ENCODE results near the gene ATP10B. TPM values are rescaled to one million over a fixed set of nuclear protein-coding genes. Genes with fewer than 3 reads are reported as not detected.
"Not testable (repeated sequence)": the region's sequence is repeated elsewhere in the genome, so short reads cannot be mapped to it uniquely, and the experiment has no call there.

The ATP10B gene
- polyA plus RNA-seq, 2 donors = 5.0 to 6.6 TPM

GRCh38 chr5:160835376-160835775, 16.6 kb downstream of the ATP10B start:
- Histone ChIP-seq H3K4me1 (ENCODE audit: control insufficient read depth in 2 of 2, insufficient read depth in 2 of 2, low read length in 1 of 2) (no peaks in the 10 kb centered on the region), H3K9me3 (ENCODE audit: control insufficient read depth in 2 of 2, insufficient read depth in 1 of 2, low read depth in 1 of 2, low read length in 1 of 2) (no peaks in the 10 kb centered on the region), H3K36me3 (ENCODE audit: control insufficient read depth in 2 of 2, insufficient read depth in 2 of 2, low read length in 1 of 2) (no peaks in the 10 kb centered on the region), H3K27ac (ENCODE audit: low read depth in 2 of 2, low read length in 1 of 2) (no peak overlapping the region), H3K4me3 (ENCODE audit: low read depth in 1 of 2, low read length in 2 of 2) (no peak overlapping the region), H3K27me3 (ENCODE audit: control insufficient read depth in 1 of 2, insufficient read depth in 2 of 2, low read length in 2 of 2) (no peaks in the 10 kb centered on the region)

GRCh38 chr5:160833806-160834205, 18.2 kb downstream of the ATP10B start:
- WGBS, 2 donors = 89 to 100% methylated on average over 2 of the region's 2 CpGs
- no peaks in the 10 kb centered on the region for H3K4me1 ChIP-seq (ENCODE audit: control insufficient read depth in 2 of 2, insufficient read depth in 2 of 2, low read length in 1 of 2)
- H3K27ac ChIP-seq (ENCODE audit: low read depth in 2 of 2, low read length in 1 of 2) = no peak overlapping the region
- H3K27me3 ChIP-seq (ENCODE audit: control insufficient read depth in 1 of 2, insufficient read depth in 2 of 2, low read length in 2 of 2) = no peaks in the 10 kb centered on the region
- H3K4me3 ChIP-seq (ENCODE audit: low read depth in 1 of 2, low read length in 2 of 2) = no peak overlapping the region
- no peaks in the 10 kb centered on the region for H3K36me3 ChIP-seq (ENCODE audit: control insufficient read depth in 2 of 2, insufficient read depth in 2 of 2, low read length in 1 of 2)
- no peaks in the 10 kb centered on the region for H3K9me3 ChIP-seq (ENCODE audit: control insufficient read depth in 2 of 2, insufficient read depth in 1 of 2, low read depth in 1 of 2, low read length in 1 of 2)

GRCh38 chr5:160831801-160832200, 20.2 kb downstream of the ATP10B start:
- Histone ChIP-seq H3K4me3 (ENCODE audit: low read depth in 1 of 2, low read length in 2 of 2) (no peak overlapping the region), H3K9me3 (ENCODE audit: control insufficient read depth in 2 of 2, insufficient read depth in 1 of 2, low read depth in 1 of 2, low read length in 1 of 2) (no peaks in the 10 kb centered on the region), H3K27ac (ENCODE audit: low read depth in 2 of 2, low read length in 1 of 2) (no peak overlapping the region), H3K27me3 (ENCODE audit: control insufficient read depth in 1 of 2, insufficient read depth in 2 of 2, low read length in 2 of 2) (no peaks in the 10 kb centered on the region), H3K36me3 (ENCODE audit: control insufficient read depth in 2 of 2, insufficient read depth in 2 of 2, low read length in 1 of 2) (no peaks in the 10 kb centered on the region), H3K4me1 (ENCODE audit: control insufficient read depth in 2 of 2, insufficient read depth in 2 of 2, low read length in 1 of 2) (no peaks in the 10 kb centered on the region)
- WGBS, 2 donors = 63 to 75% methylated on average over 1 of the region's 1 CpG

GRCh38 chr5:160824301-160825001, 27.6 kb downstream of the ATP10B start:
- H3K27me3 ChIP-seq (ENCODE audit: control insufficient read depth in 1 of 2, insufficient read depth in 2 of 2, low read length in 2 of 2) = no peaks in the 10 kb centered on the region
- no peaks in the 10 kb centered on the region for H3K9me3 ChIP-seq (ENCODE audit: control insufficient read depth in 2 of 2, insufficient read depth in 1 of 2, low read depth in 1 of 2, low read length in 1 of 2)
- WGBS, 2 donors = 78 to 84% methylated on average over 3 of the region's 3 CpGs
- no peak overlapping the region for H3K4me3 ChIP-seq (ENCODE audit: low read depth in 1 of 2, low read length in 2 of 2)
- no peak overlapping the region for H3K27ac ChIP-seq (ENCODE audit: low read depth in 2 of 2, low read length in 1 of 2)
- H3K36me3 ChIP-seq (ENCODE audit: control insufficient read depth in 2 of 2, insufficient read depth in 2 of 2, low read length in 1 of 2) = no peaks in the 10 kb centered on the region
- H3K4me1 ChIP-seq (ENCODE audit: control insufficient read depth in 2 of 2, insufficient read depth in 2 of 2, low read length in 1 of 2) = no peaks in the 10 kb centered on the region

GRCh38 chr5:160812996-160813395, 39.0 kb downstream of the ATP10B start:
- H3K4me3 ChIP-seq (ENCODE audit: low read depth in 1 of 2, low read length in 2 of 2); H3K9me3 ChIP-seq (ENCODE audit: control insufficient read depth in 2 of 2, insufficient read depth in 1 of 2, low read depth in 1 of 2, low read length in 1 of 2); H3K27me3 ChIP-seq (ENCODE audit: control insufficient read depth in 1 of 2, insufficient read depth in 2 of 2, low read length in 2 of 2); H3K4me1 ChIP-seq (ENCODE audit: control insufficient read depth in 2 of 2, insufficient read depth in 2 of 2, low read length in 1 of 2); H3K36me3 ChIP-seq (ENCODE audit: control insufficient read depth in 2 of 2, insufficient read depth in 2 of 2, low read length in 1 of 2); H3K27ac ChIP-seq (ENCODE audit: low read depth in 2 of 2, low read length in 1 of 2): not testable (repeated sequence)
- 94 to 96% methylated on average over 11 to 12 of the region's 12 CpGs for WGBS, 2 donors

- no peaks in the 10 kb centered on the region for H3K9me3 ChIP-seq (ENCODE audit: control insufficient read depth in 2 of 2, insufficient read depth in 1 of 2, low read depth in 1 of 2, low read length in 1 of 2)
- no peak overlapping the region for H3K4me3 ChIP-seq (ENCODE audit: low read depth in 1 of 2, low read length in 2 of 2)
Measured at GRCh38 chr5:160805376-160805775, 46.6 kb downstream of the ATP10B start.

GRCh38 chr5:160802592-160802991, 49.4 kb downstream of the ATP10B start:
- Histone ChIP-seq H3K4me3 (ENCODE audit: low read depth in 1 of 2, low read length in 2 of 2) (no peak overlapping the region), H3K4me1 (ENCODE audit: control insufficient read depth in 2 of 2, insufficient read depth in 2 of 2, low read length in 1 of 2) (no peaks in the 10 kb centered on the region), H3K27me3 (ENCODE audit: control insufficient read depth in 1 of 2, insufficient read depth in 2 of 2, low read length in 2 of 2) (no peaks in the 10 kb centered on the region), H3K36me3 (ENCODE audit: control insufficient read depth in 2 of 2, insufficient read depth in 2 of 2, low read length in 1 of 2) (no peaks in the 10 kb centered on the region), H3K27ac (ENCODE audit: low read depth in 2 of 2, low read length in 1 of 2) (no peak overlapping the region), H3K9me3 (ENCODE audit: control insufficient read depth in 2 of 2, insufficient read depth in 1 of 2, low read depth in 1 of 2, low read length in 1 of 2) (no peaks in the 10 kb centered on the region)
- WGBS, 2 donors = 55 to 58% methylated on average over 2 of the region's 2 CpGs

More at GRCh38 chr5:160805376-160805775, 46.6 kb downstream of the ATP10B start:
- WGBS, 2 donors = 78 to 84% methylated on average over 6 of the region's 6 CpGs
- no peaks in the 10 kb centered on the region for H3K36me3 ChIP-seq (ENCODE audit: control insufficient read depth in 2 of 2, insufficient read depth in 2 of 2, low read length in 1 of 2)
- H3K27me3 ChIP-seq (ENCODE audit: control insufficient read depth in 1 of 2, insufficient read depth in 2 of 2, low read length in 2 of 2) = no peaks in the 10 kb centered on the region
- H3K27ac ChIP-seq (ENCODE audit: low read depth in 2 of 2, low read length in 1 of 2) = no peak overlapping the region
- H3K4me1 ChIP-seq (ENCODE audit: control insufficient read depth in 2 of 2, insufficient read depth in 2 of 2, low read length in 1 of 2) = no peaks in the 10 kb centered on the region

- H3K9me3 ChIP-seq (ENCODE audit: control insufficient read depth in 2 of 2, insufficient read depth in 1 of 2, low read depth in 1 of 2, low read length in 1 of 2) = no peaks in the 10 kb centered on the region
- no peaks in the 10 kb centered on the region for H3K27me3 ChIP-seq (ENCODE audit: control insufficient read depth in 1 of 2, insufficient read depth in 2 of 2, low read length in 2 of 2)
- WGBS, 2 donors = 56 to 57% methylated on average over 4 of the region's 4 CpGs
- H3K4me1 ChIP-seq (ENCODE audit: control insufficient read depth in 2 of 2, insufficient read depth in 2 of 2, low read length in 1 of 2) = no peaks in the 10 kb centered on the region
- H3K4me3 ChIP-seq (ENCODE audit: low read depth in 1 of 2, low read length in 2 of 2) = no peak overlapping the region
- H3K27ac ChIP-seq (ENCODE audit: low read depth in 2 of 2, low read length in 1 of 2) = no peak overlapping the region
- H3K36me3 ChIP-seq (ENCODE audit: control insufficient read depth in 2 of 2, insufficient read depth in 2 of 2, low read length in 1 of 2) = no peaks in the 10 kb centered on the region
Measured at GRCh38 chr5:160800375-160801275, 51.4 kb downstream of the ATP10B start.

- Histone ChIP-seq H3K36me3 (ENCODE audit: control insufficient read depth in 2 of 2, insufficient read depth in 2 of 2, low read length in 1 of 2) (no peaks in the 10 kb centered on the region), H3K4me1 (ENCODE audit: control insufficient read depth in 2 of 2, insufficient read depth in 2 of 2, low read length in 1 of 2) (no peaks in the 10 kb centered on the region), H3K4me3 (ENCODE audit: low read depth in 1 of 2, low read length in 2 of 2) (no peak overlapping the region), H3K27me3 (ENCODE audit: control insufficient read depth in 1 of 2, insufficient read depth in 2 of 2, low read length in 2 of 2) (no peaks in the 10 kb centered on the region), H3K27ac (ENCODE audit: low read depth in 2 of 2, low read length in 1 of 2) (no peak overlapping the region), H3K9me3 (ENCODE audit: control insufficient read depth in 2 of 2, insufficient read depth in 1 of 2, low read depth in 1 of 2, low read length in 1 of 2) (no peaks in the 10 kb centered on the region)
- 56 to 66% methylated on average over 4 of the region's 4 CpGs for WGBS, 2 donors
Measured at GRCh38 chr5:160799184-160799583, 52.8 kb downstream of the ATP10B start.
